ENCODE measurements around the gene TTLL6. TPM values are rescaled to one million over a fixed set of nuclear protein-coding genes. Genes with fewer than 3 reads are reported as not detected.

Gene TTLL6
- total RNA-seq, 1 donor from 2014 or later: 2.8 TPM

- no peaks in the 10 kb centered on the region for H3K9me3 Mint-ChIP-seq
- TF ChIP-seq CTCF (conservative IDR thresholded peaks at IDR 0.05): no peak
- no peak for DNase-seq (ENCODE audit: extremely low spot score, unreplicated experiment)
- no peaks in the 10 kb centered on the region for H3K36me3 Mint-ChIP-seq
- H3K4me3 Mint-ChIP-seq: no peak overlapping the region
- peaks cover 7% of the 10 kb centered on the region for H3K4me1 Mint-ChIP-seq (ENCODE audit: unreplicated experiment)
- H3K27ac Mint-ChIP-seq: no peak overlapping the region
- H3K27me3 Mint-ChIP-seq: peaks cover 100% of the 10 kb centered on the region
Measured at GRCh38 chr17:48726114-48726915, 90.7 kb downstream of the TTLL6 start.

DNA sequence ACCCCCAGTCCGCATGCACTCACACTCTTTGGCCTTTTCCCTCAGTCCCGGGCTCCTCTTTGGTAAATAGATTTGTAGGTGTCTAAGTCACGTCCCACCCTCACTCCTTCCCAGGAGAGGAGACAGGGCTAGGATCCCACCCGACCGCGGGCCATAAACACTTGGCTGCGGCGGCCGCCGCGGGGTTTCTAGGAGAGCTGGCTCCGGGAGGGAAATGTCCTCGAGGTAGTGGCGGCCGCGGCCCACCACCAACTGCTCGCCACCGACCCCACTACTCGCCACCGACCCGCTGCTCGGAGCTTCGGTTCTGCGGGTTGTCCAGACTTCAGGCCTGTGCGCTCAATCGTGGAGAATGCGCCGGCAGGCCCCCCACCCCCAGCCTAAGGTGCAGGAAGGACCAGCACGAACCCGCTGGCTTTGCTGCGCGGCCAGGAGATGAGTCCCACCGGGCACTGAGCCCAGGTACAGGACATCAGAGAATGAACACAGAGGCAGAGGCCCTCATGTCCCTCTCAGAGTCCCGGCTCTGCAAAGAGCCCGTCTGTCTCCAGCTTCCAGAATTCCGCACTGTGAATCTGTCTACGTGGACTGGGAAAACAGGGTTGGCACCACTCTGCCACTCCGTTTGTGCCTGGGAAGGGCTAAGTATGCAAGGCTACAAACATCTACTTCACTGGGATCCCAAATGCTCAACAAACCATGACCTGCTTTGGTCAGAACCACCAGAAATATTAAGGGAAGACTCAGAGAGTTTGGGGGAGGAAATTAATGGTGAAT is 91.6 kb downstream of the TTLL6 start:
- TF ChIP-seq CTCF (conservative IDR thresholded peaks at IDR 0.05): no peak
- Mint-ChIP-seq H3K9me3 (no peaks in the 10 kb centered on the region), H3K36me3 (no peaks in the 10 kb centered on the region), H3K4me3 (no peak overlapping the region), H3K27me3 (peaks cover 100% of the 10 kb centered on the region), H3K4me1 (ENCODE audit: unreplicated experiment) (peaks cover 7% of the 10 kb centered on the region), H3K27ac (no peak overlapping the region)
- DNase-seq (ENCODE audit: extremely low spot score, unreplicated experiment): no peak

GRCh38 chr17:48725004-48725287 is 92.1 kb downstream of the TTLL6 start:
- no peak overlapping the region for H3K27ac Mint-ChIP-seq
- TF ChIP-seq CTCF (conservative IDR thresholded peaks at IDR 0.05): no peak

DNA sequence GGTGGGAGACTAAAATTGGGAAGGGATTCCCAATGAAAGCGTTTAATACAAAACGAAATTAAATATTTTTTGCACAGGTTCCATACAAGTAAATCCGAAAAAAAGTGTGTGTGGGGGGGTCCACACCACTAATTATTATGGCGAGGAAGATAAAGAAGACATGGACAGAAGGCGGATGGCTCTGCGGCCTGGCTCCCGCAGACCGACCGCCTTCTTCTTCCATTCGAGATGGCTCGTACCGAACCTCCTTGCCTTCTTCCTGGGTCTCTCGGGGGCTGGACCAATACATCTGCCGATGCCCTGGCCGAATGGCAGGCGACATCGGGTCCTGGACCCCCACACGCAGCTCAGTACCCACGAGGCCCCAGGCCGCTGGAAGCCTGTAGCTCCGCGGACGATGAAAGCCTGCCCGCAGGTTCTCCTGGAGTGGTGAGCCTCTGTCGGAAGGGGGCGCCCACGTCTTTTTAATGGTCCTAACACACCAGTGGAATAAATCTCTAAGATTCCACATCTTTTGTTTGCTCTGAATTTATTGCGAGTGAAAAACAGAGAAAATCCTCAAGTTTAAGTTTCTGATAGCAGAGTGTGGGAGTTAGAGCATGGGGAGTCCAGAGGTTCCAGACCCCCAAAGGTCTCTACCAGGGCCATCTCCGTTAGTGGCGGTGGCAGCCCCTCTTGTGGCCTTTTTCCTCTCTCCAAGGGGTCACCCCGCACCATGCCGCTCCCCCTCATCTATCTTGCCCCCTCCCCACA is 92.6 kb downstream of the TTLL6 start:
- peak overlapping the region; percentile 82 for H3K4me3 Mint-ChIP-seq
- H3K27ac Mint-ChIP-seq: peak overlapping the region; percentile 50
- no peaks in the 10 kb centered on the region for H3K36me3 Mint-ChIP-seq
- H3K4me1 Mint-ChIP-seq (ENCODE audit: unreplicated experiment): peaks cover 9% of the 10 kb centered on the region
- peak; percentile 86 for DNase-seq (ENCODE audit: extremely low spot score, unreplicated experiment)
- TF ChIP-seq CTCF (conservative IDR thresholded peaks at IDR 0.05): peak; percentile 84
- H3K9me3 Mint-ChIP-seq: no peaks in the 10 kb centered on the region
- H3K27me3 Mint-ChIP-seq: peaks cover 100% of the 10 kb centered on the region

More at GRCh38 chr17:48725004-48725287, 92.1 kb downstream of the TTLL6 start:
- Mint-ChIP-seq H3K4me3 (no peak overlapping the region), H3K9me3 (no peaks in the 10 kb centered on the region), H3K4me1 (ENCODE audit: unreplicated experiment) (peaks cover 11% of the 10 kb centered on the region), H3K36me3 (no peaks in the 10 kb centered on the region), H3K27me3 (peaks cover 100% of the 10 kb centered on the region)
- no peak for DNase-seq (ENCODE audit: extremely low spot score, unreplicated experiment)

GRCh38 chr17:48723423-48724250 is 93.4 kb downstream of the TTLL6 start:
- no peak for DNase-seq (ENCODE audit: extremely low spot score, unreplicated experiment)
- no peak for TF ChIP-seq CTCF (conservative IDR thresholded peaks at IDR 0.05)
- no peaks in the 10 kb centered on the region for H3K9me3 Mint-ChIP-seq
- peak overlapping the region; percentile 9 for H3K27ac Mint-ChIP-seq
- peak overlapping the region; percentile 13 for H3K4me3 Mint-ChIP-seq
- peaks cover 12% of the 10 kb centered on the region for H3K4me1 Mint-ChIP-seq (ENCODE audit: unreplicated experiment)
- H3K27me3 Mint-ChIP-seq: peaks cover 100% of the 10 kb centered on the region
- no peaks in the 10 kb centered on the region for H3K36me3 Mint-ChIP-seq
